HG02798 (cell line): ENCODE results near the gene SMPD4.
"Not testable (repeated sequence)": the region's sequence is repeated elsewhere in the genome, so short reads cannot be mapped to it uniquely, and the experiment has no call there.

Experiments
- ATAC-seq: cut with Tn5 transposase; IDR thresholded peaks from one replicate; pipeline ENCODE4 v1.9.1; 2021; ENCODE audit warnings: mild to moderate bottlenecking; ENCODE audit not compliant: unreplicated experiment, poor library complexity

Gene SMPD4

DNA sequence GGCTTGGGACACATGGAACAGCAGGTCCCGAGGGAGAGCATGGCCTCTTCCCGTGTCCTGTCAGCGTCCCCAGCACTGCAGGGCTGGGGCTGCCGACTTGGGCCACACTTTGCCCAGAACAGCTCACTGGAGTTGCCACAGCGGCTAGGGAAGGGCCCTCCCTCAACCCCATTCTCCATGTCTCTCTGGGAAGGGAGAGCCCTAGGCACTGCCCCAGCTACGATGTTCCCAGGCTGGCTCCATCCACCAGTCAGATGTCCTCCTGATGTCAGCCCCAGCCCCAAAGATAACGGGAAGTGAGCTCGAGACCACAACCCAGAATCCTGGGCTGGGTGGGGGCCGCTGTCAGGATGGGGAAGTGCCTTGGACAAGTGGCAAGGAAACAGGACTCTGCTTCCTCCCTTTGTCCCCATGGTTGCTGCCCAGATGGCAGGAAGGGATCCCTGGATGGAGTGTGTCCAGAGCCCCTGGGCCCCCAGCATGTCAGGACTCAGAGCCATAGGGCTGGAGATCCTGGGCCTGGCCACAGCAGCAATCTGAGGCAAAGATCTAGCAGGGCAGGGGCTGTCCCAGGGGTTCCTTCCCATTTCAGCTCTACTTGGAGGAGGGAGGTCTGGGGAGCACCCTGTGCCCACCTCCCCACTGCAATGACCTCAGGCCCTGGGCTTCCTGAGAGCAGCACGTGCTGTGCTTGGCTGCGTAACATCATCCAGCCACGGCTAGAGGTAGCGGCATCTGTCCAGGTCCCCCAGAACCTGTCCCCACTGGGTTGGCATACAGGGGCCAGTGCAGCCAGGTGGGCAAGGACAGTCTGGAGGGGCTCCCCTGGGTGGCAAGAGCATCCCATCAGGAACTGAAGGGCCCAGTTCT is 38.8 kb downstream of the SMPD4 start:
- ATAC-seq, result not testable (repeated sequence)

DNA sequence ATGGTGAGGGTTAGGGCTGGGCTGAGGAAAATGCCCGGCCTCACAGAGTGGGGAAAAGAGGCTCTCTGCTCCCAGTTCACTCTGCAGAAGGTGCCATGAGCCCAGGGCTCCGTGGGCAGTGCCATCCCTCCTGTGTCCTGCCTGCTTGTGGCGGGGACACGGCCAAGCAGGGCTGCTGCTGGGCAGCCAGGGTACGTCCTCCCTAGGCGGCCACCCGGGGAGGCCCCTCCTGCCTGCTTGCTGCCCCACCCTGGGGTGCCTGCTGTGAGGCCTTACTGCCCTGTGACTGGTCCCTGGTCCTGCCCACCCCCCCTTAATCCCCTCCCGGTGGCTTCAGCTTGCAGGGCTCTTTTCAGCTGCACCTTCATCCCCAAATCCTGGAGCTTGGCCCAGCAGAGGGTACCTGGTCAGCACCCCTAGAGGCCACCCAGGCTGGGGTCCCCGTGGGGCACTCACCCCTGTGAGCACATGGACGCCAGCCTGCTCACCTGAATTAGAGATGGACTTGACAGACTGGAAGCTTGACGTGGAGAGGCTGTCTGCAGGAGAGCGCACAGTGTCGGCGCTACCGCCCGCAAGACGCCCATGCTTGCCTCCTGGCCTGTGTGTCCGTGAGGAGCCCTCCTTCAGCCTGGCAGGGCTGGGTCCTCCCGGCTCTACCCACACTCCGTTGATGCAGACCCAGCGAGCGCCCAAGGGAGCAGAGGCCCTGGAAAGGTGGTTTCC is 39.6 kb downstream of the SMPD4 start:
- ATAC-seq, result not testable (repeated sequence)

DNA sequence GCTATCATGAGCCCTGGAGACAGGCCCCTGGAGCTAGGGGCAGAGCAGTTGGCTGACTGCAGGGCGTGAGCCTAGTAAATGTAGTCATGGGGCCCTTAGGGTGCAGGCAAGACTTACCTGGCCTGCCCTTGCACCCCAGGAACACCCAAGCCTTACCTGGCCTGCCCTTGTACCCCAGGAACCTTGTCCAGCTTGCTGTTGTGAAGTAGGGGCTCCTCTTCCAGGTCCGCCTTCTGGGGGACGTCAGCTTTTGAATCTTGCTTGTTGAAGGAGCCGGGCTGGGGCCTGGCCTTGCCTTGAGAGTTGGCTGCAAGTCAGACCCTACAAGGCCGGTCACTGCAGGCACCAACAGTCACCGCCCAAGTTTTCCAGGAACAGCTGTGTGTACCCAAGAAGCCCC is 40.4 kb downstream of the SMPD4 start:
- ATAC-seq, result not testable (repeated sequence)

DNA sequence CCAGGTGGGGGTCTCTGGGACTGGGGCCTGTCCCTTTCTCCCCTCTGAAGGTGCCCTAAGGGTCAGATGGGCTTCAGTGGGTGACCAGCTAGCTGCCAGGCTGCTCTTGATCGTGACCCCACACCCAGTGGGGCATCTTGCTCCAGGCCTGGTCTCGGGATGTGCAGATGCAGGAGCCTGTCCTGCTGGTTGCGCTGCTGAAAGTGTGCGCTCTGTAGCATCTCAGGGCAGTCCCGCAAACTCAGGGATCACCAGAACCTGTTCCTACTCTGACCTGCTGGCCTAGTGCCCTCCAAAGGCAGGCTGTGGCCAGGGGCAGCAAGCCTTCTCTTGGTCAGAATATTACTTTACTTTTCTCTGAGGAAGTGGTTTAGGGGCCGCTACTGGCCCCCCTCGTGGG is 40.9 kb downstream of the SMPD4 start:
- ATAC-seq, result not testable (repeated sequence)

DNA sequence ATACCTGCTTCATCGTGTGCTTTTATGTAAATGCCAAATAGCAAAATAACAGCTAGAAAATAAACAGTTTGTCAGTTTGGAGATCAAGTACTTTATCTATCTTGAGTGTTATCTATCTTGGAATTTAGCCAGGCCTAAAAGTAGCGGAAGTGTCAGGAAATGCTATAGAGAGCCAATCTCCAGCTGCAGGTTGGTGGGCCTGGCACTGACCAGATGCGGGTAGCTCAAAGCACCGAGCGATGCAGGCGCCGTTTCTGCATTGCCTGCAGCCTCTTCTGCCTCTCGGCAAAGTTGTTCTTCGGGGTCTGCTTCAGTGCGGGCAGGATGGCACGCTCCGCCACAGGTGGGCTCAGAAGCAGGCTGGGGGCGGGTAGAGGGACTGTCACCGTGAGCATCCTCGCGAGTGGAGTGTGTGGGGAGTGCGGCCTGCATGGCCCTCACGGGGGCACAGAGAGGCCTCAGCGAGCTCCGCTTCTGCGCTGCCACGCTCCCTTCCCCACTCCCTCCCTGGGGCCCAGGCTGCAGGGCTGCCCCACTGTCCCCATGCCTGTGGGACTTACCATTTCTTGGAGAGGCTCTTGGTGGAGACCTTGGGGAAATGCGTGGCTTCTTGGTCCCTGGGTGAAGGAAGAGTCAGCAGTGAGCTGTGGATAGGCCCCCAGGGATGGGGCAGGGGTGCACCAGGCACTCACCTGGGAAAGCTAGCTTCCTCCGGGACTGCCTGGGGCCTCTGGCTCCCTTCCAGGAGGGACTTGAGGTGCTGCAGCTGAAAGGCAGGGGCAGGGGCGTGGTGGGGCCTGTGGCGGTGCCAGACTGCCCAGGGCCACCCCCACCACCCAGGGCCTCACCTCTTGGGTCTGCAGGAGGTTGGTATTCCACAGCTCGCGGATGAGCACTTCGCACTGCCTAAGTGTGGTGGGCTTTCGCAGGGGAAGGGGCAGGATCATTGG is 41.8 kb downstream of the SMPD4 start:
- not testable (repeated sequence) for ATAC-seq

DNA sequence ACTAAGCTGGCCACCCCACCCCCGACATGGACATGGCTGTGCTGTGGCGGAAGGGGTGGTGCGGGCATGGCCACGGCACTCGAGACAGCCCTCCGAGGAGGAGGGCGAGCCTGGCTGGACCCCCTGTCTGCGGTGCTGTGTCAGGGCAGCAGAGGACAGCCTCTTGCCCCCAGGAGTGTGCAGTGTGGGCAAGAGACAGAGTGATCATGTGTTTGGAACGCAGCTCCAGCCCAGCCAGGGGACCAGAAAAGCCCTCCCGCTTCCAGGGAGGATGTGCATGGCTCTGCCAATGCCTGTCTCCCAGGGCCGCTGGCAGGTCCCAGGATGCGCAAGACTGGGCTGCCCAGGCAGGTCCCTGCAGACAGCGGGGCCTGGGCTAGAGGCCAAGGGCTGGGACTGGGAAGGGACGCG is 42.6 kb downstream of the SMPD4 start:
- ATAC-seq, result not testable (repeated sequence)

DNA sequence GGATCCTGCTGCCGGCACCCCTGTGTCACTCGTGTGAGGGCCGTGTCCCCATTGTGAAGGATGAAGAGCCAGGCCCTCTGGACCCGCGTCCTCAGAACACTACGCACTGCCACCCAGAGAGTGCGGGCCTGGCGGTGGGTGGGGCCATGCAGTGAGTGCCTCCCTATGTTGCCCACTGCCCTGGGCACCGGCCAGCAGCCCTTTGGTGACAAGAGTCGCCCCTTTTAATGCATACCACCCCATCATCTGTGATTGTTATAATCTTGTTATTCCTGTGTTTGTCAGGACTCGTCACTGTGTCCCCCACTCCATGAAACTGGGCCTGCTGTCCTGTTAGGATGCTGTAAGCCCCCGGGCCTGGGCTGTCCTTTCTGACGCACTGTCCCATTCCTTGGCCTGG is 43.1 kb downstream of the SMPD4 start:
- ATAC-seq, result not testable (repeated sequence)

DNA sequence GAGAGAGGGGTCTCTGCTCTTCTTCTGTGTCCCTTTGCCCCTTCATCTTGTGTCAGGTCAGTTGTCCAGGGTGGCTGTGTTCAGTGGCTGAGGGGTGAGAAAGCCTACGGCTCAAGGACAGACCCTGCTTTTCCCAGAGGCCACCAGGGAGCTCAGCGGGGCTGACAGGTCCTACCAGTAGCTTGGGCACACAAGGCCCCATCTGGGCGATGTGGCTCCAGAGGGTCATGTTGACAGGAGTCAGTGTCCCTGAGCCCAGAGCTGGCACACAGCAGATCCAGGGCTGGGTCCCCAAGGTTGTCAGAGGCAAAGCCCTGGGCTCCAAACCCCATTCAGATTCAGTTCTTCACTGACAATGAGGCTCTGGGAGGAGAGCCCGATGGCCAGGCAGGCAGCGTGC is 44.3 kb downstream of the SMPD4 start:
- ATAC-seq, result not testable (repeated sequence)

DNA sequence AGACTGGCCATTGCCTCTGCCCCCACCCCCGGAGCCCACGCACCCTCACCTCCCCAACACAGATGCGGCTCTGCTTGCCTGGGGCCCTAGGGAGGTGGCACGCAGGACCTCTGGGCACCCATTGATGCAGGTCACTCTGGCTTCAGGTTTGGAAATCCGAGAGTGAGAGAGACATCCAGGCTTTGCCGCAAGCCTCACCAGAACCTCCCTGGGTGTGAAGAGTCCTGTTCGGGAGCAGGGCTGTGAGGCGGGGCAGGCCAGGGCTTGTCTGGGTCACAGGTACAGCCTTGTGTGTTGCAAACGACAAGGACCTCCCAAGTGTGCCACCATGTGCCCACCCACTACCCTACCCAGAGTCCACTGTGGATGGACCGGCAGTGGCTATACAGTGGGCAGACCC is 44.9 kb downstream of the SMPD4 start:
- not testable (repeated sequence) for ATAC-seq

DNA sequence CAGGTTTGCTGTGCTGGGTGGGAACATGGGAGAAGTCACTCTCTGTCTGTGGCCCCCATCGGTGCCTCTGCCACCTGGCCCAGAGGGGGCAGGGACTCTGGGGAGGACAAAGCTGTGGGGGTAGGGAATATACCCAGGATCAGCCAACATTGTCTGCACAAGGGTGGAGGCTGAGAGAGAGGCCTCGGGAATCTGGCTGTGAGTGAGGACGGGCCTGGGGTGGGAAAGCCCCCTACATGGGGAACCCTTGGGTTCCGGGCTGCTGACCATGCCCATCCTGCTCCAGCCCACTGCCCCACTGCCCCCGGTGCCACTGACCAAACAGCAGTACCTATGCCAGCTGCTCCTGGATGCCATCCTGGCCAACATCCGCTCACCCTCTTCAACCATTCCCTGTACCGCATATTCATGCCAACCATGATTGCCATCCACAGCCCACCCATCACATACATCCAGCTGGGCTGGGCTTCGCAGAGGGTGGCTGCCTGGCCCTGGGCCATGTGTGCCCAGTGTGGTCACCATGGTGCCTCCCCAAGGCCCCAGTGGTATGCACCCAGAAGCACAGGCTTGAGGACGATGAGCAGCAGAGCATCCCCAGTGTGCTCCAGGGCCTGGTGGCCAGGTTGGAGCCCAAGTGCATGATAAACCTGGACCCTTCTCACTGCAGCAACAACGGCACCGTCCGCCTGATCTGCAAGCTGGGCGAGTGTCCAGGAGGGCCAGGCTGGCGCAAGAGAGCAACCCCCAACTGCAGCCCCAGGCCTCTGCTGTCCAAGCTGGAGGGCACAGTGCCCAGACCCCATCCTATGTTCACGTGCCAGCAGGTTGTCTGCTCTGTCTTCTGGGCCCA is 45.5 kb downstream of the SMPD4 start:
- ATAC-seq, result no peak

DNA sequence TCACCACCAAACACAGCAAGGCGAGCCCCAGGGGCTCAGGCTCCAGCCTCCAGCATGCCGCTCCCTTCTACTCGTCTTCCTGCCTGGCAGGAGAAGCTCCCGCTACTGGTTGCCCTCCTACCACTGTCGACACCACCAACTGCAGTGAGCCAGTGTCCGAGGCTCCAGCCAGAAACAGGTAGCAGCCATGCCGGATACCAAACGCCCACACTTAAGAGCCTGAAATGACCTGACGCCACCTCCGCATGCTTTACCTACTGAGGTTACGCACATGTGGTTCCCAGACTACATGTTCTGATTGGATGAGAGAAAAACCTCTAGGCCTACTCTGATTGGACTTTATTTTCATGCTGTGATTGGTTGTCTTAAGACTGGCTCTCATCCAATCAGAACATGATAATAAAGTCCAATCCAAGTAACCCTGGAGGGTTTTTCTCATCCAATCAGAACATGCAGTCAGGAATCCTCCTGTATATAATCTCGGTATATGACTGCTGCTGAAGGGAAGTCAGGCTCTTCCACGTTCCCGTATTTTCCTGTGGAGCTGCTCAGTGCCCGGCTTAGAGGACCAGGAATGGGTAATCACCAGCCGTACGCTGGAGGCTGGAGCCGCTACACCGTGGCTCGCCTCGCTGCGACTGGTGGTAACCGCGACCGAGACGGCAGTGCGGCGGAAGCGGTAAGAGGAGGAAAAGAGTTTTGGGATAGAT is 52.1 kb downstream of the SMPD4 start, which contains the start of gene POTEF:
POTEF (minus strand) TSS at position 103 of the 710 bp plus-strand sequence. CDS start 8,707 bp downstream, outside the sequence.
- not testable (repeated sequence) for ATAC-seq

DNA sequence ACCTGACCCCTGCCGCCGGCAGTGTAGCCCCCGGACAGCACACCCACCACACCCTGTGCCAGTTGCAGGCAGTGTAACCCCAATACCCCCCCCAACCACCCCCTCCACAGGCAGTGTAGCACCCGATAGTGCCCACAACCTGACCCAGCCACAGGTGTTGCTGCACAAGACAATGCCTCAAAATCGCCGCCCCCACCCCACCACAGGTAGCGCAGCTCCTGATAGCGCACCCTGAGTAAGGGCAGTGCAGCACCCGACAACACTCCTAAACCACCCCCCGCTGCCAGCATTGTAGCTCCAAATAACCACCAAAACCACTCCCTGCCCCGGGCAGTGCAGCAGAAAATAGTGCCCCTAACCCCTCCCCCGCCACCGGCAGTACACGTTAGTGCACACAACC is 52.9 kb downstream of the SMPD4 start:
- ATAC-seq, result not testable (repeated sequence)

DNA sequence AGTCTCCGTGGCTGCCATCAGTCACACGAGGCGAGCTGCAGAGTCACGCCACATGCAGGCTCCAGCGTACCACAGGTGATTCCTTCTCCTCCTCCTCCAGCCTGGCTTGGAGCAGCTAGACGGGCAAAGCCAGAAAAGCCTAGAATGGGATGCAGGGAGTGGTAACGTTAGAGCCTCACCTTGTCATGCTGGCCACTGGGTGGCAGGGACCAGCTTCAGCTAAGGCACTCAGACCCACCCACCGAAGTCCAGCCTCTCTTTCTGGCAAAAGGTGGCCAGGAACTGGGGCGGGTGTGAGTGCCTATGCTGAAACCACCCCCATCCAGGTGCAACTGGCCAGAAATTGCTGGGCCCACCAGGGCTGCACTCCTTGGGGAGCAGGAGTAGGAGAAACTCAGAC is 53.7 kb downstream of the SMPD4 start:
- ATAC-seq, result not testable (repeated sequence)

DNA sequence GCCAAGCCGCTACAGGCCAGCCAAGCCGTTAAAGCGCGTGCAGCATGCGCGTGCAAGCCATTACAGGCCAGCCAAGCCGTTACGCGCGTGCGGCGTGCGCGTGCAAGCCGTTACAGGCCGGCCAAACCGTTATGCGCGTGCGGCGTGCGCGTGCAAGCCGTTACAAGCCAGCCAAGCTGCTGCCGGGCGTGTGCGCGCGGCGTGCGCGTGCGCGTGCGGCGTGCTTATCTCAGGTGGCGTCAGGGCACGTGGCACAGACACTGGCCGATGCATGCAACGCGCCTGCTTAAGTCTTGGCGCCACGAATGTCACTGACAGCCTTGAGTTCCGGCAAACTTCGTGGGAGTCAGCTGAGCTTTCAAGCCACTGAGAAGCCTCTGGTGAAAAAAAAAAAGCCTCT is 60.5 kb downstream of the SMPD4 start:
- not testable (repeated sequence) for ATAC-seq

DNA sequence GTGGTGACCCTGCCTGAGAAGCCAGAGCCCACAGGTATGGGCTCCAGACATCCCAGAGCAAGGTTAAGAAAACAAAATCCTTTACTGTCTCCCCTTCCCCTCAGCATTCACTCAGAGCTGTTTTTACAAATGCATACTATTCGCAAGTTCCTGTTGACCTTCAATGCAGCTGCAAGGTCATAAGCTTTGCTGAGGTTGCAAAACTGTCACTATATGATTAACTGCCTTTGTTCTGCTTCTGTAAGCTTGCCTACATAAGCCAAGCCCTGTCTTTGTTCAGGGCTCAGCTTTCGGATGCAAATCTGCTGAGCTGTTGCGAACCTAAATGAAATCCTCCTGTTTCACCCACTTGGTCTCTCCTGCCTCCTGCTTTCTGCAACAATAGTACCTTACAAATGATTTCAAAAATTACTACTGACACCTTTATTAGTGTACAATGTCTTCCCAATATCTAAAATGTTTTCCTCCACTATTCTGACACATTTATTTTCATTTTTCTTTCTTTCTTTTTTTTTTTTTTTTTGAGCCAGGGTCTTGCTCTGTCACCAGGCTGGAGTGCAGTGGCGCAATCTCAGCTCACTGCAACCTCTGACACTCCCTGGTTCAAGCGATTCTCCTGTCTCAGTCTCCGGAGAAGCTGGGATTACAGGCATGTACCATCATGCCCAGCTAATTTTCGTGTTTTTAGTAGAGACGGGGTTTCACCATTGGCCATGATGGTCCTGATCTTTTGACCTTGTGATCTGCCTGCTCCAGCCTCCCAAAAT is 78.6 kb downstream of the SMPD4 start:
- ATAC-seq, result not testable (repeated sequence)
